ENCODE measurements around the gene GPR108. TPM values are rescaled to one million over a fixed set of nuclear protein-coding genes. Genes with fewer than 3 reads are reported as not detected.
"Not testable (repeated sequence)": the region's sequence is repeated elsewhere in the genome, so short reads cannot be mapped to it uniquely, and the experiment has no call there.

The GPR108 gene
- total RNA-seq, 1 experiment from 2014 or later = 53.6 TPM

GRCh38 chr19:6772028-6772865, 34.9 kb upstream of the GPR108 start, which contains the start of gene VAV1:
VAV1 (plus strand) TSS chr19:6772708; CDS start chr19:6772808, 100 bp downstream.
- Histone ChIP-seq H3K36me3 (ENCODE audit: control insufficient read depth, insufficient read depth, low read length) (no peaks in the 10 kb centered on the region), H3K27me3 (replicated peaks; ENCODE audit: control insufficient read depth, insufficient read depth, low read length) (no peaks in the 10 kb centered on the region), H3K4me1 (peaks cover 4% of the 10 kb centered on the region; the same call in 1 of the 2 replicates), H3K4me3 (ENCODE audit: low read depth, low read length) (no peak within 1 kb of the TSS), H3K9me3 (no peaks in the 10 kb centered on the region)
- H3K4me3 Mint-ChIP-seq (ENCODE audit: unreplicated experiment) = no peak within 1 kb of the TSS
- CTCF ChIA-PET = interaction anchor here (0.5 to 0.6 kb wide), 2 partner anchors 112 to 785 kb away, joined by 3 read pairs; no protein-coding TSS in a partner anchor
- peaks cover 21% of the 10 kb centered on the region for H3K36me3 Mint-ChIP-seq (ENCODE audit: insufficient read depth, unreplicated experiment)
- DNase-seq = no peak
- intact Hi-C loops (cut with micrococcal nuclease; ENCODE audit: unreplicated experiment) = no loop called here
- POLR2A ChIA-PET = interaction anchor here (0.5 kb wide), 1 partner anchor 9 kb away, joined by 3 read pairs; no protein-coding TSS in a partner anchor
- H3K4me1 Mint-ChIP-seq (ENCODE audit: low read depth, unreplicated experiment) = no peaks in the 10 kb centered on the region
- H3K9me3 Mint-ChIP-seq (ENCODE audit: unreplicated experiment) = peaks cover 16% of the 10 kb centered on the region
- H3K27ac Mint-ChIP-seq (ENCODE audit: unreplicated experiment) = no peak within 1 kb of the TSS
- no TSS peak for BruUV-seq (replicated peaks)
- TF ChIP-seq CTCF (IDR thresholded peaks at IDR 0.05; ENCODE audit: insufficient read depth in 1 of 2, low read depth in 1 of 2, low read length in 1 of 2, severe bottlenecking in 1 of 2, unreplicated experiment in 1 of 2) = peak in 1 of 2 experiments; percentile 12
- H3K27me3 Mint-ChIP-seq (ENCODE audit: insufficient read depth, unreplicated experiment) = no peaks in the 10 kb centered on the region

DNA sequence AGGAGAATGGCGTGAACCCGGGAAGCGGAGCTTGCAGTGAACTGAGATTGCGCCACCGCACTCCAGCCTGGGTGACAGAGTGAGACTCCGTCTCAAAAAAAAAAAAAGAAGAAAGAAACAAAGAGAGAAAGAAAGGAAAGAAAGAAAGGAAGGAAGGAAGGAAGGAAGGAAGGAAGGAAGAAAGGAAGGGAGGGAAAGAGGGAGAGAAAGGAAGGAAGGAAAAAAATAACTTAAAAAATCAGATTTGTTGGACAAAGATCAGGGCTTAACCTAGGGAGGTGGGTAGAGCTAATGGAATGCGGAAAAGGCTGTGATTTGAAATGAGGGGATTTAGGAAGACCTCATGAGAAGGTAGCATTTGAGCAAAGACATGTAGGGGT, 34.3 kb upstream of the GPR108 start:
- not testable (repeated sequence) for H3K4me1 ChIP-seq

GRCh38 chr19:6769006-6769619, 31.7 kb upstream of the GPR108 start:
- Histone ChIP-seq H3K4me1 (peaks cover 13% of the 10 kb centered on the region), H3K9me3 (no peaks in the 10 kb centered on the region), H3K36me3 (ENCODE audit: control insufficient read depth, insufficient read depth, low read length) (no peaks in the 10 kb centered on the region; the same call in 1 of the 2 replicates), H3K27me3 (replicated peaks; ENCODE audit: control insufficient read depth, insufficient read depth, low read length) (no peaks in the 10 kb centered on the region), H3K4me3 (ENCODE audit: low read depth, low read length) (no peak overlapping the region)
- H3K27ac Mint-ChIP-seq (ENCODE audit: unreplicated experiment) = no peak overlapping the region
- no peak overlapping the region for H3K4me3 Mint-ChIP-seq (ENCODE audit: unreplicated experiment)
- no peaks in the 10 kb centered on the region for H3K9me3 Mint-ChIP-seq (ENCODE audit: unreplicated experiment)
- CTCF ChIA-PET = no interaction called here
- peaks cover 10% of the 10 kb centered on the region for H3K4me1 Mint-ChIP-seq (ENCODE audit: low read depth, unreplicated experiment)
- H3K27me3 Mint-ChIP-seq (ENCODE audit: insufficient read depth, unreplicated experiment) = no peaks in the 10 kb centered on the region
- H3K36me3 Mint-ChIP-seq (ENCODE audit: insufficient read depth, unreplicated experiment) = peaks cover 37% of the 10 kb centered on the region
- POLR2A ChIA-PET = no interaction called here
- TF ChIP-seq CTCF (IDR thresholded peaks at IDR 0.05; ENCODE audit: insufficient read depth in 1 of 2, low read depth in 1 of 2, low read length in 1 of 2, severe bottlenecking in 1 of 2, unreplicated experiment in 1 of 2) = peak in 1 of 2 experiments; percentile 40
- no TSS peak for BruUV-seq (replicated peaks)
- no peak for DNase-seq
- intact Hi-C loops (cut with micrococcal nuclease; ENCODE audit: unreplicated experiment) = no loop called here

More for the DNA sequence above, 34.3 kb upstream of the GPR108 start:
- CTCF ChIA-PET; intact Hi-C loops (cut with micrococcal nuclease; ENCODE audit: unreplicated experiment); H3K9me3 ChIP-seq; H3K27me3 ChIP-seq (replicated peaks; ENCODE audit: control insufficient read depth, insufficient read depth, low read length); POLR2A ChIA-PET; H3K4me3 ChIP-seq (ENCODE audit: low read depth, low read length); DNase-seq; H3K4me3 Mint-ChIP-seq (ENCODE audit: unreplicated experiment); H3K27me3 Mint-ChIP-seq (ENCODE audit: insufficient read depth, unreplicated experiment); BruUV-seq (replicated peaks); H3K27ac Mint-ChIP-seq (ENCODE audit: unreplicated experiment); H3K36me3 ChIP-seq (ENCODE audit: control insufficient read depth, insufficient read depth, low read length); H3K4me1 Mint-ChIP-seq (ENCODE audit: low read depth, unreplicated experiment): not testable (repeated sequence)
- peaks cover 27% of the 10 kb centered on the region for H3K36me3 Mint-ChIP-seq (ENCODE audit: insufficient read depth, unreplicated experiment)
- peaks cover 11% of the 10 kb centered on the region for H3K9me3 Mint-ChIP-seq (ENCODE audit: unreplicated experiment)

Measured in Caco-2 (cell line).